Myocyte (in vitro differentiated cells): ENCODE data around the gene ATG7. TPM values are rescaled to one million over a fixed set of nuclear protein-coding genes. Genes with fewer than 3 reads are reported as not detected.
"Not testable (repeated sequence)": the region's sequence is repeated elsewhere in the genome, so short reads cannot be mapped to it uniquely, and the experiment has no call there.

Experiments
- DNase-seq: peaks from one replicate; pipeline ENCODE4 v3.0.0-alpha.2; 2012; ENCODE audit warnings: low read depth
- total RNA-seq: library from RNA; depleted of rRNA; stranded (reverse); fragments of >200 nt; gene quantifications from 2 replicates; pipeline ENCODE4 v1.2.3, GENCODE V29; 2014

ATG7 gene
- total RNA-seq, 1 donor from 2014 or later: 24.3 TPM

GRCh38 chr3:11461226-11461625 lies 189.0 kb downstream of the ATG7 start:
- DNase-seq: no peak

- not testable (repeated sequence) for DNase-seq
Observed at GRCh38 chr3:11462673-11463072, 190.5 kb downstream of the ATG7 start.

GRCh38 chr3:11463591-11463990 lies 191.4 kb downstream of the ATG7 start:
- DNase-seq: no peak

- DNase-seq: no peak
Observed at GRCh38 chr3:11464356-11464755, 192.2 kb downstream of the ATG7 start.

- DNase-seq: peak; percentile 85
Observed at GRCh38 chr3:11465744-11466616, 193.8 kb downstream of the ATG7 start.

GRCh38 chr3:11467875-11468274 lies 195.7 kb downstream of the ATG7 start:
- no peak for DNase-seq

- no peak for DNase-seq
Observed at GRCh38 chr3:11470031-11470853, 198.0 kb downstream of the ATG7 start.

- no peak for DNase-seq
Observed at GRCh38 chr3:11475324-11475723, 203.1 kb downstream of the ATG7 start.

GRCh38 chr3:11476735-11477144 lies 204.5 kb downstream of the ATG7 start:
- DNase-seq: no peak

GRCh38 chr3:11477407-11477911 lies 205.3 kb downstream of the ATG7 start:
- DNase-seq: peak; percentile 28

- no peak for DNase-seq
Observed at GRCh38 chr3:11478167-11478566, 206.0 kb downstream of the ATG7 start.

- no peak for DNase-seq
Observed at GRCh38 chr3:11479221-11479620, 207.0 kb downstream of the ATG7 start.

- peak; percentile 18 for DNase-seq
Observed at GRCh38 chr3:11480663-11481298, 208.6 kb downstream of the ATG7 start.

GRCh38 chr3:11481556-11481955 lies 209.4 kb downstream of the ATG7 start:
- DNase-seq: no peak

GRCh38 chr3:11482021-11482420 lies 209.8 kb downstream of the ATG7 start:
- peak; percentile 46 for DNase-seq

- not testable (repeated sequence) for DNase-seq
Observed at GRCh38 chr3:11488356-11488755, 216.2 kb downstream of the ATG7 start.

- no peak for DNase-seq
Observed at GRCh38 chr3:11494131-11494916, 222.1 kb downstream of the ATG7 start.

- no peak for DNase-seq
Observed at GRCh38 chr3:11495948-11496557, 223.9 kb downstream of the ATG7 start.

- no peak for DNase-seq
Observed at GRCh38 chr3:11498177-11498576, 226.0 kb downstream of the ATG7 start.

GRCh38 chr3:11498646-11499045 lies 226.4 kb downstream of the ATG7 start:
- DNase-seq: peak; percentile 50
